SU-DHL-6 (cell line): ENCODE results near the gene ZNF565.
"Not testable (repeated sequence)": the region's sequence is repeated elsewhere in the genome, so short reads cannot be mapped to it uniquely, and the experiment has no call there.

ENCODE experiments used
- H2AFZ ChIP-seq: fragments of 200-600 bp; sonication (generic); 2 replicates; pipeline ENCODE4 v1.6.1; 2014; ENCODE audit warnings: low read depth, mild to moderate bottlenecking, moderate library complexity, mixed read lengths, antibody characterized with exemption, low read length; ENCODE audit not compliant: severe bottlenecking
- H3F3A ChIP-seq: fragments of 200-600 bp; shearing (Covaris generic); 2 replicates; pipeline ENCODE4 v1.6.0; 2016; ENCODE audit warnings: antibody characterized with exemption, mild to moderate bottlenecking; ENCODE audit not compliant: insufficient read depth
- H3K27ac ChIP-seq: fragments of 200-600 bp; sonication (generic); 2 replicates; pipeline ENCODE4 v1.5.1; 2016; ENCODE audit warnings: low read depth, mild to moderate bottlenecking, low read length, moderate library complexity, mixed read lengths
- H3K27me3 ChIP-seq: fragments of 200-600 bp; sonication (generic), shearing (Covaris generic); 2 replicates; pipeline ENCODE4 v1.6.0; 2014; ENCODE audit warnings: mild to moderate bottlenecking, low read length
- H3K36me3 ChIP-seq: fragments of 200-600 bp; sonication (generic); 2 replicates; pipeline ENCODE4 v1.6.1; 2014; ENCODE audit warnings: mild to moderate bottlenecking, low read length, mixed read lengths
- H3K4me2 ChIP-seq: fragments of 300-600, 200-600 bp; shearing (Covaris generic), sonication (generic); 2 replicates; pipeline ENCODE4 v1.6.0; 2014; ENCODE audit warnings: low read length, low read depth, mild to moderate bottlenecking; ENCODE audit not compliant: poor library complexity, severe bottlenecking
- H3K4me3 ChIP-seq: fragments of 200-600 bp; sonication (generic); 2 replicates; pipeline ENCODE4 v1.5.1; 2014; ENCODE audit warnings: antibody characterized with exemption, low read length, mild to moderate bottlenecking, mixed read lengths; ENCODE audit not compliant: insufficient read depth, poor library complexity, severe bottlenecking
- H3K79me2 ChIP-seq: fragments of 200-600 bp; sonication (generic); 2 replicates; pipeline ENCODE4 v1.6.1; 2014; ENCODE audit warnings: mild to moderate bottlenecking, low read length, moderate library complexity; ENCODE audit not compliant: insufficient read depth
- H3K9ac ChIP-seq: fragments of 200-600 bp; sonication (generic); 2 replicates; pipeline ENCODE4 v1.7.0; 2014; ENCODE audit warnings: mild to moderate bottlenecking, low read length
- H3K9me2 ChIP-seq: fragments of 200-600 bp; sonication (generic); replicated peaks from 2 replicates; pipeline ENCODE4 v1.6.1; 2014; ENCODE audit warnings: low read length; ENCODE audit not compliant: insufficient read depth
- H3K9me3 ChIP-seq: fragments of 200-600 bp; sonication (generic); 2 replicates; pipeline ENCODE4 v1.6.1; 2014; ENCODE audit warnings: low read length, mixed read lengths; ENCODE audit not compliant: insufficient read depth
- H4K20me1 ChIP-seq: fragments of 200-600 bp; sonication (generic); 2 replicates; pipeline ENCODE4 v1.6.1; 2014; ENCODE audit warnings: low read depth, mild to moderate bottlenecking, antibody characterized with exemption, low read length, moderate library complexity, mixed read lengths
- CTCF ChIP-seq: fragments of 200-600 bp; sonication (generic); IDR thresholded peaks from one replicate; pipeline ENCODE4 v1.5.1; 2017; ENCODE audit warnings: antibody characterized with exemption, mild to moderate bottlenecking, low read length, moderate library complexity; ENCODE audit not compliant: insufficient read depth, poor library complexity, severe bottlenecking
- EZH2phosphoT487 ChIP-seq: fragments of 200-600 bp; sonication (generic), shearing (Covaris generic); conservative IDR thresholded peaks from 2 replicates; pipeline ENCODE4 v1.6.1; 2018; ENCODE audit warnings: mild to moderate bottlenecking, antibody characterized with exemption, low read length, moderate library complexity, mixed read lengths

ZNF565 gene

GRCh38 chr19:36136964-36137686, 77.3 kb downstream of the ZNF565 start:
- Histone ChIP-seq H2AFZ (no peak overlapping the region), H3K27me3 (no peaks in the 10 kb centered on the region), H3K79me2 (peaks cover 13% of the 10 kb centered on the region; the same call in 1 of the 2 replicates), H3F3A (peaks cover 7% of the 10 kb centered on the region; the same call in 1 of the 2 replicates), H3K9ac (no peak overlapping the region), H3K27ac (no peak overlapping the region), H4K20me1 (no peaks in the 10 kb centered on the region), H3K36me3 (no peaks in the 10 kb centered on the region), H3K4me3 (no peak overlapping the region), H3K9me2 (no peaks in the 10 kb centered on the region), H3K9me3 (no peaks in the 10 kb centered on the region), H3K4me2 (no peak overlapping the region)
- TF ChIP-seq CTCF: no peak
- no peak for TF ChIP-seq EZH2phosphoT487

DNA sequence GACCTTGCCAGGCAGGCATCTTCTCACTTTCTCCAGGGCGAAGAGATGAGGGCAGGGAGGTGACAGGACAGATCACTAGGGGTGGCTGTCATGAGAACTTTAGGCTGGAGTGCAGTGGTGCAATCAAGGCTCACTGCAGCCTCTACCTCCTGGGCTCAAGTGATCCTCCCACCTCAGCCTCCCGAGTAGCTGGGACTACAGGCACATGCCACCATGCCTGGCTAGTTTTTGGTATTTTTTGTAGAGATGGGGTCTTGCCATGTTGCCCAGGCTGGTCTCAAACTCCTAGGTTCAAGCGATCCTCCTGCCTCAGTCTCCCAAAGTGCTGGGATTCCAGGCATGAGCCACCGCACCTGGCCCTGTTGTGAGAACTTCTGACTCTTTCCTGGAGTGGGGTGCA, 79.6 kb downstream of the ZNF565 start:
- not testable (repeated sequence) for H3K27ac ChIP-seq, H3K9me2 ChIP-seq, H3K4me2 ChIP-seq, H3K79me2 ChIP-seq, H3K9ac ChIP-seq, H3K4me3 ChIP-seq, H4K20me1 ChIP-seq, H3K36me3 ChIP-seq, H3F3A ChIP-seq, H3K27me3 ChIP-seq, H2AFZ ChIP-seq, H3K9me3 ChIP-seq
